ENCODE results near the gene CAMTA1. TPM values are rescaled to one million over a fixed set of nuclear protein-coding genes. Genes with fewer than 3 reads are reported as not detected.

Gene CAMTA1
- total RNA-seq, 4 donors from 2014 or later: 57.4 to 88.3 (median 62.1) TPM

DNA sequence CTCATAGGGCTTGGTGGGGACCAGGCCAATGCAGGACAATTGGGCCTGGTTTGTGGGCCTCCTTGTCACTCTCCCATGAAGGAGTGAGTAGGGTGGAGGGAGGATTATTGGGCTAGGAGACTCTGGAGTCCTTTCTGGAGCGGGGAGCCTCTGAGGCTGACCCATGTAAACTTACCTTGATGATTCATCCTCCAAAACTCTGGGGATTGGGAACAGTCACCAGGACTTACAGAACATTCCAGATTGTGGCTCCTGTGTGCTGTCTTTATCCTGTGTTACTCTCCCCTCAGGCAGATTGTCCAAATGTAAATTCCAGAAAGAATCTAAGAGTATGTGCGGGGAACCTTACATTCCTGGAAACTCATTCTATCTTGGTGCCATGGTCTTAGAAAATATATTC is 197.6 kb downstream of the CAMTA1 start:
- Histone ChIP-seq H3K4me1 (no peaks in the 10 kb centered on the region), H3K9me3 (no peaks in the 10 kb centered on the region), H3K27me3 (no peaks in the 10 kb centered on the region), H3K36me3 (no peaks in the 10 kb centered on the region), H3K4me3 (no peak overlapping the region), H3K27ac (no peak overlapping the region)
- DNase-seq: no peak
- TF ChIP-seq, protein P1, sequence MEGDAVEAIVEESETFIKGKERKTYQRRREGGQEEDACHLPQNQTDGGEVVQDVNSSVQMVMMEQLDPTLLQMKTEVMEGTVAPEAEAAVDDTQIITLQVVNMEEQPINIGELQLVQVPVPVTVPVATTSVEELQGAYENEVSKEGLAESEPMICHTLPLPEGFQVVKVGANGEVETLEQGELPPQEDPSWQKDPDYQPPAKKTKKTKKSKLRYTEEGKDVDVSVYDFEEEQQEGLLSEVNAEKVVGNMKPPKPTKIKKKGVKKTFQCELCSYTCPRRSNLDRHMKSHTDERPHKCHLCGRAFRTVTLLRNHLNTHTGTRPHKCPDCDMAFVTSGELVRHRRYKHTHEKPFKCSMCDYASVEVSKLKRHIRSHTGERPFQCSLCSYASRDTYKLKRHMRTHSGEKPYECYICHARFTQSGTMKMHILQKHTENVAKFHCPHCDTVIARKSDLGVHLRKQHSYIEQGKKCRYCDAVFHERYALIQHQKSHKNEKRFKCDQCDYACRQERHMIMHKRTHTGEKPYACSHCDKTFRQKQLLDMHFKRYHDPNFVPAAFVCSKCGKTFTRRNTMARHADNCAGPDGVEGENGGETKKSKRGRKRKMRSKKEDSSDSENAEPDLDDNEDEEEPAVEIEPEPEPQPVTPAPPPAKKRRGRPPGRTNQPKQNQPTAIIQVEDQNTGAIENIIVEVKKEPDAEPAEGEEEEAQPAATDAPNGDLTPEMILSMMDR (IDR thresholded peaks at IDR 0.05): no peak
- no peak for TF ChIP-seq POLR2A (IDR thresholded peaks at IDR 0.05)

GRCh38 chr1:6984536-6984935 is 199.3 kb downstream of the CAMTA1 start:
- no peaks in the 10 kb centered on the region for H3K36me3 ChIP-seq
- H3K27ac ChIP-seq: no peak overlapping the region
- no peaks in the 10 kb centered on the region for H3K4me1 ChIP-seq
- no peak for TF ChIP-seq POLR2A (IDR thresholded peaks at IDR 0.05)
- TF ChIP-seq, protein P1 (IDR thresholded peaks at IDR 0.05): no peak
- H3K27me3 ChIP-seq: no peaks in the 10 kb centered on the region
- no peak overlapping the region for H3K4me3 ChIP-seq
- DNase-seq: no peak
- no peaks in the 10 kb centered on the region for H3K9me3 ChIP-seq

GRCh38 chr1:6984986-6985385 is 199.7 kb downstream of the CAMTA1 start:
- Histone ChIP-seq H3K4me3 (no peak overlapping the region), H3K9me3 (no peaks in the 10 kb centered on the region), H3K27ac (no peak overlapping the region), H3K27me3 (no peaks in the 10 kb centered on the region), H3K4me1 (no peaks in the 10 kb centered on the region), H3K36me3 (no peaks in the 10 kb centered on the region)
- DNase-seq: no peak
- TF ChIP-seq POLR2A (IDR thresholded peaks at IDR 0.05): no peak

DNA sequence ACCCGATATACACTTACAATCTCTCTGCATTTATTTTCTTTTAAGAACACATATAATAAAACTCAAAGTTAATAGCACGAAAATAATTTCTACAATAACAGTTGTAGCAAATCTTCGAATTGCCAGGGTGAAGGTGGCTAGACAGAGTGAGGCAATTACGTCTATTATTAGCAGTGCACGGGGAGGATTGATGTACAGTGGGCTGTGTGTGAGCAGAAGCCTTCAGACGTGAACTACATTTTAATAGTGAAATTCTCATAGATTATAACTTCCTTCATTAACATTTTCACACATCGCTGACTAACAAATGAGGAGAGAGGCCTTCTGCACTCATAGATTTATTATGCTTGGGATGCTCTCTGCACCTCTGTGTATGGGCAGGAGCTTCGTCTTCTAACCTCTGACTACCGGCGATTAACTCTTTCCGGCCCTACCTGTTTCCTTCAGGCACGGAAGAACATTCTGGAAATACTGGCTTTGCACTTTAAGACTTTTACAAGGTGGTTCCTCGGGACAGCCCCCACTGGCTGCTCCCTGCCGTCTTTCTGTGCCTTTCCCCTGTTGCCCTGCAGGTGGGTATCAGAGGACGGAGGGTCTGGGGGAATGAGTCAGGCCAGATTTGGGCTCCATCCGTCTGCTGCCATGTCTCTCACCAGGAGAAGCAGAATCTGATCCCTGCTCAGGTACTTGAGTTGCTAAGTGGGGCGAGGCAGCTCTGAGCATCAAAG is 200.5 kb downstream of the CAMTA1 start:
- DNase-seq: no peak
- Histone ChIP-seq H3K36me3 (no peaks in the 10 kb centered on the region), H3K4me3 (no peak overlapping the region), H3K4me1 (no peaks in the 10 kb centered on the region), H3K9me3 (no peaks in the 10 kb centered on the region), H3K27me3 (no peaks in the 10 kb centered on the region), H3K27ac (no peak overlapping the region)
- TF ChIP-seq, protein P1 (IDR thresholded peaks at IDR 0.05): no peak
- no peak for TF ChIP-seq POLR2A (IDR thresholded peaks at IDR 0.05)

DNA sequence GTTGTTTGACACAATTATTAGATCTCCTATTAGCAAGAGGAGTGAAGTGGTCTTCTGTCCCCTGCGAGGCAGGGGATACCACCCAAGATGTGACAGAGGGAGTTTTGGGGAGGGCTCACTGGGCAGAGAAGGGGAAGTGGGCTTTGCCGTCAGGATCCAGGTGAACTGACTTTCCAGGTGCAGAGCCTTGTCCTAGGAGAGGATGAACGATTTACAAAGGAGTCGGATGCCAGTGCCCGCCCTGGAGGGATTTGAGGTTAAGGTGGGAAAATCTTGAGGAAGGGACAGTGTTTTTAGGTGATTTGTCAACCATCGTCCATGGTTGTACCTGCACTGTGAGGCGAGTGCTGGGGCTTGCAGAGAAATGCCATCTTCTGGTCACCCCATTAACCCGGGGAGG is 201.0 kb downstream of the CAMTA1 start:
- Histone ChIP-seq H3K9me3 (no peaks in the 10 kb centered on the region), H3K36me3 (no peaks in the 10 kb centered on the region), H3K4me1 (no peaks in the 10 kb centered on the region), H3K4me3 (no peak overlapping the region), H3K27ac (no peak overlapping the region), H3K27me3 (no peaks in the 10 kb centered on the region)
- no peak for DNase-seq
- no peak for TF ChIP-seq POLR2A (IDR thresholded peaks at IDR 0.05)
- TF ChIP-seq, protein P1 (IDR thresholded peaks at IDR 0.05): no peak

DNA sequence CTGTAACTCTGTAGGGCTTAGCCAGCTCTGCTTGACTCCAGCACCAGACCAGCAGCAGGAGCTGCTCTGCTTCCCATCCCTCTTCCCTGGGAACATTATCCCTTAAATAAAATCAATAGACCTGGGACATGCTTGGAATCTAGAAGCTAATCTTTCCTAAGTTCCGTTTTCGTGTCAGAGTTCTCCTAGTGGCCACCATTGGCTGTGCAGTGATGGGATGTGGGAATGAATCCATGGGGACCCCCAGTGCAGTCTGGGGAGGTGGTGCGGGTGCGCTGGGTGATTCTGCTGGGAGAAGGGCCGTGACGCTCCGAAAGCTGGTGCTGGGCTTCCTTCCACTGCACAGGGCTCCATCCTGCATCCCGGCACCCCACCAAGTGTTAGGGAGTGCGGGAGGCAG is 202.7 kb downstream of the CAMTA1 start:
- H3K36me3 ChIP-seq: no peaks in the 10 kb centered on the region
- H3K27ac ChIP-seq: no peak overlapping the region
- H3K27me3 ChIP-seq: no peaks in the 10 kb centered on the region
- DNase-seq: no peak
- H3K4me3 ChIP-seq: no peak overlapping the region
- H3K4me1 ChIP-seq: no peaks in the 10 kb centered on the region
- TF ChIP-seq POLR2A (IDR thresholded peaks at IDR 0.05): no peak
- TF ChIP-seq, protein P1 (IDR thresholded peaks at IDR 0.05): no peak
- no peaks in the 10 kb centered on the region for H3K9me3 ChIP-seq
